GM23248 (cell line): Measurements from ENCODE around the gene ARHGEF25. TPM values are rescaled to one million over a fixed set of nuclear protein-coding genes. Genes with fewer than 3 reads are reported as not detected.

Experiments
- DNase-seq: peaks from one replicate; pipeline ENCODE4 v3.0.0-alpha.2; 2015
- H2AFZ ChIP-seq: fragments of 200-600 bp; sonication (generic); 2 replicates; pipeline ENCODE4 v1.6.1; 2016; ENCODE audit warnings: antibody characterized with exemption
- H3F3A ChIP-seq: fragments of 200-600 bp; sonication (generic); 2 replicates; pipeline ENCODE4 v1.6.1; 2016; ENCODE audit warnings: mild to moderate bottlenecking, antibody characterized with exemption, mixed run types; ENCODE audit not compliant: insufficient read depth
- H3K27ac ChIP-seq: fragments of 200-600 bp; sonication (generic); 2 replicates; pipeline ENCODE4 v1.5.1; 2016; ENCODE audit warnings: mild to moderate bottlenecking
- H3K27me3 ChIP-seq: fragments of 200-600 bp; sonication (generic); replicated peaks from 2 replicates; pipeline ENCODE4 v1.6.1; 2016; ENCODE audit warnings: mild to moderate bottlenecking; ENCODE audit not compliant: insufficient read depth
- H3K36me3 ChIP-seq: fragments of 200-600 bp; sonication (generic); 2 replicates; pipeline ENCODE4 v1.6.1; 2016; ENCODE audit warnings: low read depth, mild to moderate bottlenecking
- H3K4me1 ChIP-seq: fragments of 200-600 bp; sonication (generic); 2 replicates; pipeline ENCODE4 v1.6.1; 2016; ENCODE audit warnings: mild to moderate bottlenecking; ENCODE audit not compliant: insufficient read depth
- H3K4me2 ChIP-seq: fragments of 200-600 bp; sonication (generic); one replicate; pipeline ENCODE4 v1.6.1; 2016; ENCODE audit warnings: mild to moderate bottlenecking; ENCODE audit not compliant: unreplicated experiment
- H3K4me3 ChIP-seq: fragments of 200-600 bp; sonication (generic); 2 replicates; pipeline ENCODE4 v1.5.1; 2016; ENCODE audit warnings: mild to moderate bottlenecking
- H3K79me2 ChIP-seq: fragments of 200-600 bp; sonication (generic); 2 replicates; pipeline ENCODE4 v1.6.1; 2016; ENCODE audit warnings: mild to moderate bottlenecking; ENCODE audit not compliant: insufficient read depth
- H3K9ac ChIP-seq: fragments of 200-600 bp; sonication (generic); 2 replicates; pipeline ENCODE4 v1.6.1; 2016; ENCODE audit warnings: mild to moderate bottlenecking
- H3K9me2 ChIP-seq: fragments of 200-600 bp; sonication (generic); 2 replicates; pipeline ENCODE4 v1.6.1; 2016; ENCODE audit warnings: mixed run types, mild to moderate bottlenecking, moderate library complexity; ENCODE audit not compliant: insufficient read depth
- H3K9me3 ChIP-seq: fragments of 200-600 bp; sonication (generic); one replicate; pipeline ENCODE4 v1.6.1; 2017; ENCODE audit warnings: low read depth
- H4K20me1 ChIP-seq: fragments of 200-600 bp; sonication (generic); 2 replicates; pipeline ENCODE4 v1.6.0; 2016; ENCODE audit not compliant: insufficient read depth
- EZH2 ChIP-seq: fragments of 200-600 bp; sonication (generic); IDR thresholded peaks from 2 replicates; pipeline ENCODE4 v1.6.1; 2018; ENCODE audit warnings: antibody characterized with exemption, mild to moderate bottlenecking; ENCODE audit not compliant: insufficient read depth, poor library complexity, severe bottlenecking
- EZH2phosphoT487 ChIP-seq: fragments of 200-600 bp; sonication (generic); IDR thresholded peaks from 2 replicates; pipeline ENCODE4 v1.6.1; 2018; ENCODE audit warnings: antibody characterized with exemption, moderate library complexity, mild to moderate bottlenecking, low read depth; ENCODE audit not compliant: insufficient read depth
- WGBS, 2 experiments: methylation state at CpG; one replicate each; pipeline ENCODE4 v1.1.6; 2015 to 2017; ENCODE audit warnings: low lambda C conversion rate in 2 of 2, low coverage in 1 of 2; ENCODE audit errors: missing lambda C conversion rate in 2 of 2; 5-methylcytosine and 5-hydroxymethylcytosine counted together
- in situ Hi-C: fragments of 300-500 bp; cut with MboI; formaldehyde crosslinking; loops from 2 replicates; pipeline ENCODE4 v1.15.0; 2020
- polyA plus RNA-seq: library from polyadenylated mRNA; unstranded; fragments of >200 nt; fragmentation: Nextera tagmentation; extraction: Ambion mirVana; gene quantifications from 2 replicates; pipeline ENCODE4 v1.2.1, GENCODE V29; 2016
- total RNA-seq: library from RNA; depleted of rRNA; stranded (reverse); fragments of >200 nt; shearing (Covaris generic); gene quantifications from 2 replicates; pipeline ENCODE4 v1.2.3, GENCODE V29; 2014

The ARHGEF25 gene
- total and polyA plus RNA-seq, 2 experiments from 2014 or later, result 0.60 to 24.2 TPM

DNA sequence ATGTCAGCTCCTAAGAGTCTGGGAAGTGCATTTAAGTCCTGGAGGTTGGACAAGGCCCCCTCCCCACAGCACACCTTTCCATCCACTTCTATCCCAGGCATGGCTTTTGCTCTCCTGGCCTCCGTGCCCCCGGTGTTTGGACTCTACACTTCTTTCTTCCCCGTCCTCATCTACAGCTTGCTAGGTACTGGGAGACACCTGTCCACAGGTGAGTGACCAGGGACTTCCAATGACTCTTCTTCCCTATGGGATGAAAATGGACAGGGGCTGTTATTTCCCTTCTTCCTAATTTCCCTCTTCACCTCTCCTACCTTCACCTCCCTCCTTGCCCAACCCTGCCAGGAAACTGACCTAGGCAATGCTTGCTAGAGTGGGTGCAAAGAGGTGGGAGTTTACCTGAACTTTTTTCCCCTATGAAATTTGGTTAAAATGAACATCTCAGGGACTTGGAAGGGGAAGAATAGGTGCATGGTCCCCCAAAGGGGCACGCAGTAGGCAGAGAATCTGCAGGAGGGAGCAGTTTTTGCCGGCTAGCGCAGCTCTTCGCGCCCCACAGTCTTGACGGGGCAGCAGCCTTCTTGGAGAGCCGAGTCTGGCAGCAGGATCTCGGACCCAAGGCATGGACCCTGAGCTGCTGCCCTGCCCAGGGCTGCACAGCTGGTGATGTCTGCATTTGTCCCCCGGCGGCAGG is 9.2 kb downstream of the ARHGEF25 start:
- Histone ChIP-seq H3K9ac (no peak overlapping the region), H3K27me3 (peaks cover 14% of the 10 kb centered on the region), H3F3A (peaks cover 6% of the 10 kb centered on the region; the same call in 1 of the 2 replicates), H3K9me2 (no peaks in the 10 kb centered on the region), H3K4me3 (peak overlapping the region; percentile 68; the same call in 1 of the 2 replicates), H3K79me2 (no peaks in the 10 kb centered on the region), H3K4me1 (peaks cover 12% of the 10 kb centered on the region), H3K9me3 (no peaks in the 10 kb centered on the region), H2AFZ (peak overlapping the region; percentile 68; the same call in 1 of the 2 replicates), H3K4me2 (no peak overlapping the region), H3K36me3 (no peaks in the 10 kb centered on the region), H3K27ac (no peak overlapping the region), H4K20me1 (no peaks in the 10 kb centered on the region)
- TF ChIP-seq EZH2, result peak; percentile 4
- no peak for TF ChIP-seq EZH2phosphoT487
- no peak for DNase-seq
- in situ Hi-C loops, result no loop called here
- WGBS, 2 experiments, result 62 to 67% methylated on average over 13 of the region's 13 CpGs

GRCh38 chr12:57620936-57621496 is 9.8 kb downstream of the ARHGEF25 start:
- TF ChIP-seq EZH2 (peak; percentile 55), EZH2phosphoT487 (no peak)
- Histone ChIP-seq H3K9me3 (no peaks in the 10 kb centered on the region), H3K27me3 (peaks cover 14% of the 10 kb centered on the region), H3K4me2 (peak overlapping the region; percentile 69), H3K36me3 (no peaks in the 10 kb centered on the region), H2AFZ (peak overlapping the region; percentile 68), H3K4me3 (peak overlapping the region; percentile 68), H3K79me2 (no peaks in the 10 kb centered on the region), H3K9me2 (no peaks in the 10 kb centered on the region), H3K27ac (no peak overlapping the region), H3K4me1 (peaks cover 11% of the 10 kb centered on the region), H3F3A (peaks cover 6% of the 10 kb centered on the region; the same call in 1 of the 2 replicates), H4K20me1 (no peaks in the 10 kb centered on the region), H3K9ac (peak overlapping the region; percentile 40; the same call in 1 of the 2 replicates)
- in situ Hi-C loops, result no loop called here
- WGBS, 2 experiments, result 3 to 4% methylated on average over 35 to 38 of the region's 42 CpGs
- peak; percentile 44 for DNase-seq

- in situ Hi-C loops, result no loop called here
- 5% methylated on average over 49 of the region's 49 CpGs for WGBS, 2 experiments
- peak overlapping the region; percentile 68 for H3K4me3 ChIP-seq
- H3K9me3 ChIP-seq, result no peaks in the 10 kb centered on the region
- H3K9me2 ChIP-seq, result no peaks in the 10 kb centered on the region
- no peaks in the 10 kb centered on the region for H3K36me3 ChIP-seq
- H2AFZ ChIP-seq, result peak overlapping the region; percentile 68
- no peak for TF ChIP-seq EZH2
- no peak for TF ChIP-seq EZH2phosphoT487
- H3K9ac ChIP-seq, result peak overlapping the region; percentile 40; the same call in 1 of the 2 replicates
- H3K27ac ChIP-seq, result no peak overlapping the region
- H4K20me1 ChIP-seq, result no peaks in the 10 kb centered on the region
- peaks cover 4% of the 10 kb centered on the region for H3K4me1 ChIP-seq
- DNase-seq, result peak; percentile 61
- no peaks in the 10 kb centered on the region for H3K79me2 ChIP-seq
- H3K27me3 ChIP-seq, result peaks cover 14% of the 10 kb centered on the region
- peaks cover 6% of the 10 kb centered on the region; the same call in 1 of the 2 replicates for H3F3A ChIP-seq
- H3K4me2 ChIP-seq, result peak overlapping the region; percentile 69
Observed at GRCh38 chr12:57621497-57622292, 10.5 kb downstream of the ARHGEF25 start.
